GM12878 (cell line): ENCODE results near the gene ANKRD13D. TPM values are rescaled to one million over a fixed set of nuclear protein-coding genes. Genes with fewer than 3 reads are reported as not detected.

Source experiments
- ATAC-seq: fragments of 200-7000 bp; cut with Tn5 transposase; 3 replicates; pipeline ENCODE4 v1.9.1; 2020; ENCODE audit warnings: mild to moderate bottlenecking, moderate library complexity
- BruUV-seq: library from RNA; stranded (reverse); fragments of 400-500 nt; replicated peaks from 2 replicates; lab custom pipeline; 2021; lab: Mats Ljungman, UMichigan
- CTCF ChIA-PET: fragments of 300-600 bp; sonication (Branson Sonifier 250); formaldehyde crosslinking; extraction: SDS; loops from one replicate; lab custom pipeline; 2021; ENCODE audit warnings: inconsistent platforms; lab: Yijun Ruan, JAX
- POLR2A ChIA-PET: fragments of 350-600 bp; formaldehyde crosslinking; extraction: SDS; loops from one replicate; lab custom pipeline; 2021; ENCODE audit warnings: inconsistent platforms; lab: Charles Lee
- RAD21 ChIA-PET: fragments of 300-600 bp; sonication (Branson Sonifier 250); formaldehyde crosslinking; loops from one replicate; lab custom pipeline; 2023; ENCODE audit warnings: antibody characterized with exemption; ENCODE audit not compliant: unreplicated experiment; lab: Charles Lee
- SMC1A ChIA-PET: fragments of 300-600 bp; sonication (Branson Sonifier 250); formaldehyde crosslinking; loops from one replicate; lab custom pipeline; 2023; ENCODE audit not compliant: unreplicated experiment, uncharacterized antibody; lab: Charles Lee
- DNase-seq: peaks from one replicate; pipeline ENCODE4 v3.0.0-alpha.2; 2011; ENCODE audit warnings: low read depth, low spot score
- FAIRE-seq: peaks from 3 replicates; lab custom pipeline; 2011; peaks lifted over from hg19 to GRCh38; lab: Jason Lieb, UNC
- H2AFZ ChIP-seq: 2 replicates; pipeline ENCODE4 v1.6.0; 2011; ENCODE audit warnings: low read depth, low read length, control low read depth; ENCODE audit not compliant: control insufficient read depth
- H3K27ac ChIP-seq: 2 replicates; pipeline ENCODE4 v1.5.1; 2011; ENCODE audit warnings: control low read depth; ENCODE audit not compliant: control insufficient read depth, insufficient read depth
- H3K27me3 ChIP-seq, 2 experiments: replicated peaks in 1 of 2; 2 replicates each; pipeline versions ENCODE4 v1.6.0 to v1.6.1; 2011; ENCODE audit warnings: low read length in 1 of 2; ENCODE audit not compliant: control insufficient read depth in 2 of 2, insufficient read depth in 2 of 2
- H3K36me3 ChIP-seq, 2 experiments: 2 replicates each; pipeline ENCODE4 v1.5.1; 2011; ENCODE audit warnings: low read length in 1 of 2; ENCODE audit not compliant: control insufficient read depth in 2 of 2, insufficient read depth in 2 of 2
- H3K4me1 ChIP-seq: 2 replicates; pipeline ENCODE4 v1.6.1; 2011; ENCODE audit warnings: mild to moderate bottlenecking, low read length, moderate library complexity, mixed read lengths; ENCODE audit not compliant: control insufficient read depth, insufficient read depth
- H3K4me2 ChIP-seq: 2 replicates; pipeline ENCODE4 v1.6.0; 2011; ENCODE audit warnings: control low read depth; ENCODE audit not compliant: control insufficient read depth, insufficient read depth
- H3K4me3 ChIP-seq: fragments of 200-600 bp; sonication (generic); 2 replicates; pipeline ENCODE4 v1.5.1; 2016
- H3K79me2 ChIP-seq: 2 replicates; pipeline ENCODE4 v1.6.0; 2011; ENCODE audit warnings: low read length; ENCODE audit not compliant: control insufficient read depth, insufficient read depth
- H3K9ac ChIP-seq: 2 replicates; pipeline ENCODE4 v1.8.0; 2011; ENCODE audit warnings: low read length, control low read depth, mixed read lengths; ENCODE audit not compliant: control insufficient read depth, insufficient read depth
- H3K9me3 ChIP-seq: replicated peaks from 3 replicates; pipeline ENCODE4 v1.5.1; 2011; ENCODE audit warnings: mild to moderate bottlenecking, low read length; ENCODE audit not compliant: control insufficient read depth, insufficient read depth
- H4K20me1 ChIP-seq: 2 replicates; pipeline ENCODE4 v1.6.0; 2011; ENCODE audit not compliant: control insufficient read depth, insufficient read depth
- KDM1A ChIP-seq: fragments of 200-600 bp; sonication (generic); IDR thresholded peaks from 2 replicates; pipeline ENCODE4 v1.6.1; 2016; ENCODE audit warnings: borderline replicate concordance
- POLR2A ChIP-seq: IDR thresholded peaks from 2 replicates; pipeline ENCODE4 v1.6.1; 2011; ENCODE audit warnings: low read depth, mild to moderate bottlenecking, low read length
- SMAD1 ChIP-seq: fragments of 450-650 bp; IDR thresholded peaks from 2 replicates; pipeline ENCODE4 v1.6.1; 2018; ENCODE audit warnings: mild to moderate bottlenecking, low read depth; ENCODE audit not compliant: partially characterized antibody
- ZNF207 ChIP-seq: fragments of 450-650 bp; IDR thresholded peaks from 2 replicates; pipeline ENCODE4 v1.6.1; 2014; ENCODE audit warnings: antibody characterized with exemption, mild to moderate bottlenecking, borderline replicate concordance
- WGBS: methylation state at CpG from one replicate; pipeline ENCODE4 v1.1.6; 2016; ENCODE audit warnings: low lambda C conversion rate; ENCODE audit not compliant: insufficient replicate concordance, insufficient coverage; ENCODE audit errors: missing lambda C conversion rate; 5-methylcytosine and 5-hydroxymethylcytosine counted together
- in situ Hi-C: fragments of 300-500 bp; cut with MboI; formaldehyde crosslinking; loops from 9 replicates; pipeline ENCODE4 v1.14.3; 2018; ENCODE audit warnings: mixed read lengths
- intact Hi-C: fragments of 100-400 bp; cut with micrococcal nuclease; formaldehyde crosslinking; loops from one replicate; pipeline ENCODE4 v1.14.2; 2022; ENCODE audit not compliant: unreplicated experiment
- polyA plus RNA-seq, 11 experiments: library from polyadenylated mRNA; depleted of rRNA in 4 of 11; unstranded in 6 of 11; stranded (reverse) in 5 of 11; fragments of >200 nt; fragmentation: Nextera tagmentation in 4 of 11; fragmentation: Illumina TruSeq in 1 of 11; extraction: Ambion mirVana in 4 of 11; extraction: Trizol in 1 of 11; gene quantifications; 1 replicate in 1 of 11; 2 replicates in 10 of 11; pipeline versions ENCODE4 v1.2.1 to v1.2.3, GENCODE V29; 2011 to 2016; ENCODE audit warnings: inconsistent platforms in 2 of 11, missing spikeins in 2 of 11, low read depth in 1 of 11
- total RNA-seq, 4 experiments: library from RNA; depleted of rRNA in 3 of 4; stranded (reverse); fragments of >200 nt in 3 of 4; fragmentation: Illumina TruSeq in 1 of 4; extraction: Trizol in 1 of 4; gene quantifications; 2 replicates each; pipeline versions ENCODE4 v1.2.1 to v1.2.3, GENCODE V29; 2013 to 2021
- TF ChIP-seq, protein P1 (sequence below): fragments of 150-350 bp; IDR thresholded peaks from 2 replicates; pipeline ENCODE4 v1.6.1; 2016; ENCODE audit warnings: low read depth, low read length
- TF ChIP-seq, protein P2 (sequence below), 3 experiments: IDR thresholded peaks in 2 of 3; conservative IDR thresholded peaks in 1 of 3; 2 replicates each; pipeline ENCODE4 v1.5.1; 2011; ENCODE audit warnings: low read depth in 3 of 3, low read length in 3 of 3, mild to moderate bottlenecking in 3 of 3, control low read depth in 2 of 3, moderate library complexity in 2 of 3, inconsistent platforms in 1 of 3, mixed read lengths in 1 of 3; ENCODE audit not compliant: control insufficient read depth in 2 of 3, insufficient read depth in 1 of 3; ENCODE audit errors: extremely low read depth in 1 of 3

ANKRD13D gene
- total and polyA plus RNA-seq, 10 of the 15 experiments (the other 5 are each of a cell fraction or from before 2014, with no cell fraction given), result 2.0 to 56.2 (median 21.4) TPM

DNA sequence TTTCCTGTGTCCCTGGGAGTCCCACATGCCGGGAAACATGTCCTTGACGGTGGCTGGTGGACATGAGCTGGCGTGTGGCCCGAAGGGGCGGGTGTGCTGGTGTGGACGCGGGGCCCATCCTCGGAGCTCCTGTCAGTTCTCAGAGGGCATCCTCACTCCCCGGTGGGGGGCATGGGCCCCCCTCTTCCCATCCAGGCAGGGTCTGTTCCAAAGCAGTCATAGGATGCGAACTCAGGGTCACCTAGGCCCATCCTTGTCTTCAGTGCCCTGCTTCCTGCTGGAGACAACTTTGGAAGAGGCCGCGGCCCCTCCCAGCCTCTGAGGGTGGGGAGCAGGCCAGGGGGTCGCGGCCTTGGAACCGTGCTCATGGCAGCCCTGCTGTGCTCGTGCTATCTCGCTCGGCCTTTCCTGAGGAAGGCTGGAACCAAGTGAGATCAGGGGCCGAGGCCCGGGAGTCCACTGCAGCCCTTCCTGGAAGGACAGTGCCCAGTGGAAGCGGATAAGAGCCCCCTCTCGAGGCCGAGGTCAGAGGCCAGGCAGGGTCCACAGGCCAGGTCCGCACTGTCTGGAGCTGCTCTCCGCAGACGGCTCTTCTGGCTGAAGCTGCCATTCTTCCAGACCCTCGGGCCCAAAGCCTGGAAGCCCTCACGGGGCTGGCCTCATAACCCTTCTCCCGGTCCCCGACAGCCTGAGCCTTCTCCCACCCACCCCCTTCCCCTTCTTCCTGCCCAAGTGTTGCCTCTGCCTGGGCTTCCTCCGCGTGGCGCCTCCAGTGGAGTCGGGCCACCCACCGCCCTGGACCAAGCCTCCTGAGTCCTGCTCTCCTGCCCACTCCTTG lies 14.1 kb upstream of the ANKRD13D start:
- no TSS peak for BruUV-seq

DNA sequence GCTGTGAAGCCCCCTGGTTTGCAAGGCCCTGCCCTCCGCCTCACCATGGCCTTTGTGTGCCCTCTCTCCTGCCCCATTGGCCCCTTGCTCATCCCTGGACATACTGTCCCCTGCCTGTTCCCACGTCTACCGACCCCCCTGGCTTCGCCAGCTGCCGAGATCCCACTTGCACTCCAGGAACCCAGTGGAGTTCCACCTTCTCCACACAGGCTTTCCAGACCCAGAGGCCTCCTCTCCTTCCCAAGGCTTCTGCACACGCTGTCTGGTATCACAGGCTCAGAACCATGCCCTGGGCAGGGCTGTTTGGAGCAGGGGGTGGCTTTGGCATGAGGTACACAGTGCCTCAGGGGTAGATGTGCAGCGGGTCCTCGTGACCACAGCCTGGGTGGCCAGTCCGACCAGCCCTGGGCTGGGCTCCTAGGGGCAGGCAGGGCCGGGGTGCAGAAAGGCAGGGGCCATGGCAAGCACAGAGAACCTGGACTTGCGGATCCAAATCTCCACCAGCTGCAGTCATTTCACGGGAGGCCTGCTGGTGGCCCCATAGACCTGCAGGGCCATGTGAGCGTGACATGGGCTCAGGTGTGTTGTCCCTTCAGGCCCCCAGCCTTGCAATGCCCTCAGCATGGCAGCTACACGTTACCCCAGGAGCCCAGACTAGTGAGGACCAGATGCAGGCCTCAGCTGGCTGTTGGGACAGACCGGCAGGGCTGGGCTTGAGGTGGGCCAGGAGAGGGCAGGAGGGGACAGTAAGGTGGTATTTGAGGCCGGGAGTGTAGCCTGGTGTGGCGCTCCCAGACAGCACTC lies 13.3 kb upstream of the ANKRD13D start:
- Histone ChIP-seq H3K4me3 (no peak overlapping the region), H3K27ac (peak overlapping the region; percentile 99), H4K20me1 (no peaks in the 10 kb centered on the region), H3K79me2 (peaks cover 82% of the 10 kb centered on the region), H3K4me1 (peaks cover 63% of the 10 kb centered on the region), H3K36me3 (peaks cover 23 to 42% of the 10 kb centered on the region in 2 experiments), H3K4me2 (peak overlapping the region; percentile 84), H2AFZ (no peak overlapping the region), H3K9ac (peak overlapping the region; percentile 37), H3K9me3 (no peaks in the 10 kb centered on the region), H3K27me3 (no peaks in the 10 kb centered on the region)
- no TSS peak for BruUV-seq
- intact Hi-C loops, result no loop called here
- TF ChIP-seq, protein P1, sequence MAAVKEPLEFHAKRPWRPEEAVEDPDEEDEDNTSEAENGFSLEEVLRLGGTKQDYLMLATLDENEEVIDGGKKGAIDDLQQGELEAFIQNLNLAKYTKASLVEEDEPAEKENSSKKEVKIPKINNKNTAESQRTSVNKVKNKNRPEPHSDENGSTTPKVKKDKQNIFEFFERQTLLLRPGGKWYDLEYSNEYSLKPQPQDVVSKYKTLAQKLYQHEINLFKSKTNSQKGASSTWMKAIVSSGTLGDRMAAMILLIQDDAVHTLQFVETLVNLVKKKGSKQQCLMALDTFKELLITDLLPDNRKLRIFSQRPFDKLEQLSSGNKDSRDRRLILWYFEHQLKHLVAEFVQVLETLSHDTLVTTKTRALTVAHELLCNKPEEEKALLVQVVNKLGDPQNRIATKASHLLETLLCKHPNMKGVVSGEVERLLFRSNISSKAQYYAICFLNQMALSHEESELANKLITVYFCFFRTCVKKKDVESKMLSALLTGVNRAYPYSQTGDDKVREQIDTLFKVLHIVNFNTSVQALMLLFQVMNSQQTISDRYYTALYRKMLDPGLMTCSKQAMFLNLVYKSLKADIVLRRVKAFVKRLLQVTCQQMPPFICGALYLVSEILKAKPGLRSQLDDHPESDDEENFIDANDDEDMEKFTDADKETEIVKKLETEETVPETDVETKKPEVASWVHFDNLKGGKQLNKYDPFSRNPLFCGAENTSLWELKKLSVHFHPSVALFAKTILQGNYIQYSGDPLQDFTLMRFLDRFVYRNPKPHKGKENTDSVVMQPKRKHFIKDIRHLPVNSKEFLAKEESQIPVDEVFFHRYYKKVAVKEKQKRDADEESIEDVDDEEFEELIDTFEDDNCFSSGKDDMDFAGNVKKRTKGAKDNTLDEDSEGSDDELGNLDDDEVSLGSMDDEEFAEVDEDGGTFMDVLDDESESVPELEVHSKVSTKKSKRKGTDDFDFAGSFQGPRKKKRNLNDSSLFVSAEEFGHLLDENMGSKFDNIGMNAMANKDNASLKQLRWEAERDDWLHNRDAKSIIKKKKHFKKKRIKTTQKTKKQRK, result no peak
- TF ChIP-seq POLR2A, result peak; percentile 53; the same call in 1 of the 2 replicates
- TF ChIP-seq, protein P2, sequence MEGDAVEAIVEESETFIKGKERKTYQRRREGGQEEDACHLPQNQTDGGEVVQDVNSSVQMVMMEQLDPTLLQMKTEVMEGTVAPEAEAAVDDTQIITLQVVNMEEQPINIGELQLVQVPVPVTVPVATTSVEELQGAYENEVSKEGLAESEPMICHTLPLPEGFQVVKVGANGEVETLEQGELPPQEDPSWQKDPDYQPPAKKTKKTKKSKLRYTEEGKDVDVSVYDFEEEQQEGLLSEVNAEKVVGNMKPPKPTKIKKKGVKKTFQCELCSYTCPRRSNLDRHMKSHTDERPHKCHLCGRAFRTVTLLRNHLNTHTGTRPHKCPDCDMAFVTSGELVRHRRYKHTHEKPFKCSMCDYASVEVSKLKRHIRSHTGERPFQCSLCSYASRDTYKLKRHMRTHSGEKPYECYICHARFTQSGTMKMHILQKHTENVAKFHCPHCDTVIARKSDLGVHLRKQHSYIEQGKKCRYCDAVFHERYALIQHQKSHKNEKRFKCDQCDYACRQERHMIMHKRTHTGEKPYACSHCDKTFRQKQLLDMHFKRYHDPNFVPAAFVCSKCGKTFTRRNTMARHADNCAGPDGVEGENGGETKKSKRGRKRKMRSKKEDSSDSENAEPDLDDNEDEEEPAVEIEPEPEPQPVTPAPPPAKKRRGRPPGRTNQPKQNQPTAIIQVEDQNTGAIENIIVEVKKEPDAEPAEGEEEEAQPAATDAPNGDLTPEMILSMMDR (IDR thresholded peaks at IDR 0.05 in 2 of 3, conservative IDR thresholded peaks at IDR 0.05 in 1 of 3; ENCODE audit: control insufficient read depth in 2 of 3, extremely low read depth in 1 of 3, insufficient read depth in 1 of 3, low read depth in 3 of 3, low read length in 3 of 3), result peak; percentile 11 to 17 (median 11); a peak in 1 of 6 replicates
- ChIA-PET CTCF (interaction anchor here (0.8 to 1.9 kb wide), 4 partner anchors 12 to 107 kb away, joined by 3 to 9 read pairs (median 4); no protein-coding TSS in a partner anchor), SMC1A (interaction anchor here (0.5 to 0.6 kb wide), 2 partner anchors 11 to 71 kb away, joined by 3 read pairs; no protein-coding TSS in a partner anchor), RAD21 (no interaction called here), POLR2A (interaction anchor here (2.6 kb wide), 1 partner anchor 7 kb away, joined by 16 read pairs; no protein-coding TSS in a partner anchor)
- 69% methylated on average over 17 of the region's 17 CpGs for WGBS
- no peak for FAIRE-seq
- in situ Hi-C loops, result no loop called here
- ATAC-seq, result no peak
- DNase-seq, result no peak

More for the DNA sequence above, 14.1 kb upstream of the ANKRD13D start:
- H3K36me3 ChIP-seq, result peaks cover 23 to 34% of the 10 kb centered on the region in 2 experiments
- H2AFZ ChIP-seq, result no peak overlapping the region
- peak overlapping the region; percentile 99 for H3K27ac ChIP-seq
- FAIRE-seq, result no peak
- SMC1A ChIA-PET, result no interaction called here
- no peaks in the 10 kb centered on the region for H3K9me3 ChIP-seq
- no peaks in the 10 kb centered on the region for H4K20me1 ChIP-seq
- CTCF ChIA-PET, result interaction anchor here (1.1 to 1.8 kb wide), 2 partner anchors 42 to 108 kb away, joined by 3 to 6 read pairs; no protein-coding TSS in a partner anchor
- no peak for DNase-seq
- no peak overlapping the region; the same call in 1 of the 2 replicates for H3K9ac ChIP-seq
- H3K4me3 ChIP-seq, result no peak overlapping the region
- H3K79me2 ChIP-seq, result peaks cover 91% of the 10 kb centered on the region
- in situ Hi-C loops, result no loop called here
- 0 out of 2 replicates have a peak overlapping the region, but pooled peaks have one; percentile 84 for H3K4me2 ChIP-seq
- no peaks in the 10 kb centered on the region for H3K27me3 ChIP-seq
- no peak for TF ChIP-seq ZNF207
- peak; percentile 33; the same call in 1 of the 2 replicates for TF ChIP-seq POLR2A
- TF ChIP-seq KDM1A, result no peak
- no peak for TF ChIP-seq SMAD1
- 75% methylated on average over 28 of the region's 35 CpGs for WGBS
- ATAC-seq, result no peak
- RAD21 ChIA-PET, result no interaction called here
- H3K4me1 ChIP-seq, result peaks cover 68% of the 10 kb centered on the region
- intact Hi-C loops, result no loop called here
- POLR2A ChIA-PET, result interaction anchor here (0.6 to 1.0 kb wide), 2 partner anchors 10 to 127 kb away, joined by 3 to 9 read pairs; partner anchors contain the start of gene PPP1CA
